T-cell (primary cell): ENCODE measurements around the gene LBHD1. TPM values are rescaled to one million over a fixed set of nuclear protein-coding genes. Genes with fewer than 3 reads are reported as not detected.

Experiments
- total RNA-seq, 35 experiments: library from RNA in 6 of 35; stranded (reverse) in 6 of 35; fragments of 120-200 nt in 1 of 35; gene quantifications; one replicate each; pipeline versions ENCODE4 v1.2.1 to v1.2.4 and lab custom pipeline; 2013 to 2026

Gene LBHD1
- total RNA-seq, 5 donors from 2014 or later (not counting 1 experiment from before 2014, with no cell fraction given) = 15.5 to 24.7 (median 20.7) TPM

Other genes with a start within 250 kb of the LBHD1 start
- gene AHNAK, start 125.5 kb downstream of the LBHD1 start, total RNA-seq = 100 to 1,000 TPM; 267 to 636 (median 395) TPM
- gene EEF1G, start 98.4 kb downstream of the LBHD1 start, total RNA-seq = 1,000 to 10,000 TPM; 1,908 to 2,187 (median 2,119) TPM
- 10 to 100 TPM; 35.2 to 56.0 (median 42.9) TPM for gene TUT1, start 80.7 kb downstream of the LBHD1 start, total RNA-seq
- gene MTA2, start 70.4 kb downstream of the LBHD1 start, total RNA-seq = 100 to 1,000 TPM; 151 to 185 (median 184) TPM
- 100 to 1,000 TPM; 160 to 372 (median 328) TPM for gene EML3, start 59.5 kb downstream of the LBHD1 start, total RNA-seq
- 1 to 10 TPM; 1.6 to 4.5 (median 3.5) TPM for gene ROM1, start 59.0 kb downstream of the LBHD1 start, total RNA-seq
- gene B3GAT3, start 50.3 kb downstream of the LBHD1 start, total RNA-seq = 10 to 100 TPM; 59.0 to 94.5 (median 90.5) TPM
- 100 to 1,000 TPM; 216 to 278 (median 257) TPM for gene GANAB, start 25.7 kb downstream of the LBHD1 start, total RNA-seq
- 10 to 100 TPM; 14.4 to 39.0 (median 34.8) TPM for gene INTS5, start 19.0 kb downstream of the LBHD1 start, total RNA-seq
- gene C11orf98, start 7.1 kb downstream of the LBHD1 start, total RNA-seq = 10 to 100 TPM; 28.3 to 62.6 (median 54.8) TPM
- gene CSKMT, start 7.0 kb downstream of the LBHD1 start, total RNA-seq = 10 to 100 TPM; 14.8 to 35.6 (median 27.4) TPM
- gene UQCC3, start 594 bp downstream of the LBHD1 start, total RNA-seq = 1 to 10 TPM; 2.7 to 9.3 (median 8.1) TPM
- 100 to 1,000 TPM; 180 to 199 (median 196) TPM for gene UBXN1, start 6.8 kb upstream of the LBHD1 start, total RNA-seq
- under 1 TPM in 4 of 5 donors, not detected in 1; 0.14 to 0.29 (median 0.19) TPM for gene LRRN4CL, start 17.3 kb upstream of the LBHD1 start, total RNA-seq
- 10 to 100 TPM; 21.9 to 43.7 (median 37.3) TPM for gene BSCL2, start 35.2 kb upstream of the LBHD1 start, total RNA-seq
- gene GNG3, start 35.4 kb upstream of the LBHD1 start, total RNA-seq = not detected
- 10 to 100 TPM; 45.8 to 67.8 (median 62.7) TPM for gene HNRNPUL2, start 55.2 kb upstream of the LBHD1 start, total RNA-seq
- 10 to 100 TPM; 15.4 to 54.5 (median 44.6) TPM for gene TTC9C, start 56.2 kb upstream of the LBHD1 start, total RNA-seq
- gene ZBTB3, start 81.9 kb upstream of the LBHD1 start, total RNA-seq = 10 to 100 TPM in 3 of 5 donors, 1 to 10 TPM in 2; 5.9 to 24.6 (median 22.9) TPM
- gene POLR2G, start 89.3 kb upstream of the LBHD1 start, total RNA-seq = 10 to 100 TPM; 65.6 to 84.8 (median 76.1) TPM
- 10 to 100 TPM; 15.1 to 29.5 (median 29.0) TPM for gene TAF6L, start 99.1 kb upstream of the LBHD1 start, total RNA-seq
- gene TMEM179B, start 115.1 kb upstream of the LBHD1 start, total RNA-seq = 10 to 100 TPM; 27.7 to 53.3 (median 46.5) TPM
- gene TMEM223, start 119.7 kb upstream of the LBHD1 start, total RNA-seq = 10 to 100 TPM; 11.2 to 27.6 (median 23.0) TPM
- 100 to 1,000 TPM; 160 to 321 (median 169) TPM for gene NXF1, start 133.2 kb upstream of the LBHD1 start, total RNA-seq
- gene STX5, start 159.8 kb upstream of the LBHD1 start, total RNA-seq = 100 to 1,000 TPM in 2 of 5 donors, 10 to 100 TPM in 3; 49.3 to 132 (median 58.0) TPM
- gene TEX54, start 160.6 kb upstream of the LBHD1 start, total RNA-seq = not detected
- 100 to 1,000 TPM in 4 of 5 donors, 10 to 100 TPM in 1; 91.3 to 239 (median 103) TPM for gene WDR74, start 167.3 kb upstream of the LBHD1 start, total RNA-seq
- gene SLC3A2, start 208.6 kb upstream of the LBHD1 start, total RNA-seq = 100 to 1,000 TPM; 178 to 248 (median 237) TPM
- gene CHRM1, start 249.1 kb upstream of the LBHD1 start, total RNA-seq = not detected